B cell (primary cell): ENCODE results near the gene PTPN1. TPM values are rescaled to one million over a fixed set of nuclear protein-coding genes. Genes with fewer than 3 reads are reported as not detected.

Experiments used
- ATAC-seq: fragments of 200-7000 bp; cut with Tn5 transposase; one replicate; pipeline ENCODE4 v1.10.0; 2021; ENCODE audit warnings: low read depth, mild to moderate bottlenecking, moderate number of reproducible peaks, moderate library complexity
- CTCF ChIA-PET: fragments of 350-600 bp; sonication (Branson Sonifier 250); formaldehyde crosslinking; loops from one replicate; lab custom pipeline; 2021; ENCODE audit warnings: antibody characterized with exemption, inconsistent platforms; lab: Charles Lee
- POLR2A ChIA-PET: fragments of 350-600 bp; sonication (Branson Sonifier 250); formaldehyde crosslinking; loops from one replicate; lab custom pipeline; 2021; ENCODE audit warnings: antibody characterized with exemption; lab: Charles Lee
- DNase-seq: peaks from one replicate; pipeline ENCODE4 v3.0.0; 2013
- H2AFZ ChIP-seq: 2 replicates; pipeline ENCODE4 v1.6.1; 2012; ENCODE audit warnings: mild to moderate bottlenecking, low read depth, low read length; ENCODE audit not compliant: insufficient read depth, poor library complexity, severe bottlenecking
- H3K27ac ChIP-seq, 2 donors: 1 replicate in 1 of 2; 2 replicates in 1 of 2; pipeline ENCODE4 v1.5.1; 2012 to 2013; ENCODE audit warnings: low read length in 2 of 2, mild to moderate bottlenecking in 2 of 2, moderate library complexity in 1 of 2
- H3K27me3 ChIP-seq, 4 experiments: fragments of 200-600 bp in 1 of 4; sonication (generic) in 1 of 4; replicated peaks in 1 of 4; 1 replicate in 2 of 4; 2 replicates in 2 of 4; pipeline versions ENCODE4 v1.6.1 to v1.7.0; 2013 to 2016; ENCODE audit warnings: low read length in 3 of 4, mild to moderate bottlenecking in 2 of 4, mixed read lengths in 1 of 4, moderate library complexity in 1 of 4; ENCODE audit not compliant: insufficient read depth in 4 of 4, control insufficient read depth in 3 of 4; ENCODE audit errors: control extremely low read depth in 1 of 4
- H3K36me3 ChIP-seq, 2 experiments: replicated peaks in 1 of 2; 1 replicate in 1 of 2; 2 replicates in 1 of 2; pipeline versions ENCODE4 v1.6.1 to v1.7.1; 2013; ENCODE audit warnings: low read length in 1 of 2; ENCODE audit not compliant: insufficient read depth in 2 of 2, control insufficient read depth in 1 of 2; ENCODE audit errors: control extremely low read depth in 1 of 2, extremely low read depth in 1 of 2
- H3K4me1 ChIP-seq, 2 donors: fragments of 200-600 bp in 1 of 2; sonication (generic) in 1 of 2; 1 replicate in 1 of 2; 2 replicates in 1 of 2; pipeline versions ENCODE4 v1.5.1 to v1.6.1; 2013 to 2017; ENCODE audit warnings: low read length in 2 of 2; ENCODE audit not compliant: control insufficient read depth in 2 of 2, insufficient read depth in 2 of 2
- H3K4me2 ChIP-seq: replicated peaks from 2 replicates; pipeline ENCODE3; 2012; ENCODE audit warnings: mild to moderate bottlenecking, low read depth, low read length; ENCODE audit not compliant: poor library complexity, severe bottlenecking
- H3K4me3 ChIP-seq, 5 experiments: fragments of 200-600 bp in 1 of 5; sonication (generic) in 1 of 5; 1 replicate in 3 of 5; 2 replicates in 2 of 5; pipeline versions ENCODE4 v1.5.1 to v1.7.0; 2011 to 2016; ENCODE audit warnings: low read length in 4 of 5, mild to moderate bottlenecking in 4 of 5, low read depth in 2 of 5, control low read depth in 1 of 5, moderate library complexity in 1 of 5; ENCODE audit not compliant: insufficient read depth in 1 of 5; ENCODE audit errors: control extremely low read depth in 1 of 5, extremely low read depth in 1 of 5
- H3K79me2 ChIP-seq: fragments of 200-600 bp; sonication (generic); one replicate; pipeline ENCODE4 v1.6.0; 2016; ENCODE audit warnings: low read length; ENCODE audit not compliant: control insufficient read depth, insufficient read depth
- H3K9ac ChIP-seq: fragments of 200-600 bp; sonication (generic); 2 replicates; pipeline ENCODE4 v1.6.1; 2017; ENCODE audit warnings: mild to moderate bottlenecking, low read length, moderate library complexity
- H3K9me3 ChIP-seq, 3 donors: one replicate each; pipeline versions ENCODE4 v1.6.1 to v1.7.1; 2013; ENCODE audit warnings: low read length in 2 of 3; ENCODE audit not compliant: control insufficient read depth in 2 of 3, insufficient read depth in 1 of 3; ENCODE audit errors: control extremely low read depth in 1 of 3
- H4K20me1 ChIP-seq: 2 replicates; pipeline ENCODE4 v1.6.0; 2012; ENCODE audit warnings: mild to moderate bottlenecking, low read length; ENCODE audit not compliant: insufficient read depth, control insufficient read depth, poor library complexity, severe bottlenecking
- H3K27ac Mint-ChIP-seq: one replicate; pipeline ENCODE4 v1.8.0; 2021; ENCODE audit warnings: mixed read lengths
- H3K27me3 Mint-ChIP-seq: one replicate; pipeline ENCODE4 v1.8.0; 2021; ENCODE audit warnings: mixed read lengths
- H3K4me1 Mint-ChIP-seq: one replicate; pipeline ENCODE4 v1.8.0; 2021; ENCODE audit warnings: mixed read lengths
- H3K4me3 Mint-ChIP-seq: one replicate; pipeline ENCODE4 v1.8.0; 2021; ENCODE audit warnings: mixed read lengths
- H3K9me3 Mint-ChIP-seq: one replicate; pipeline ENCODE4 v1.8.0; 2022; ENCODE audit warnings: mixed read lengths; ENCODE audit not compliant: insufficient read depth
- EZH2 ChIP-seq: IDR thresholded peaks from 2 replicates; pipeline ENCODE4 v1.6.1; 2012; ENCODE audit warnings: borderline replicate concordance, low read depth, mild to moderate bottlenecking, moderate library complexity, low read length; ENCODE audit not compliant: insufficient read depth, poor library complexity, severe bottlenecking
- WGBS: methylation state at CpG from one replicate; pipeline ENCODE4 v1.1.5; 2013; ENCODE audit warnings: missing lambda C conversion rate; ENCODE audit not compliant: insufficient coverage; 5-methylcytosine and 5-hydroxymethylcytosine counted together
- intact Hi-C: fragments of 100-400 bp; cut with micrococcal nuclease; formaldehyde crosslinking; loops from one replicate; pipeline ENCODE4 v1.10.0; 2022
- polyA plus RNA-seq: library from polyadenylated mRNA; depleted of rRNA; stranded (reverse); fragments of >200 nt; gene quantifications from 2 replicates; pipeline ENCODE4 v1.2.3, GENCODE V29; 2012
- total RNA-seq, 2 donors: library from RNA; stranded (reverse); fragments of 120-200 nt in 1 of 2; gene quantifications; 1 replicate in 1 of 2; 2 replicates in 1 of 2; pipeline versions ENCODE4 v1.2.3 to v1.2.4, GENCODE V29; 2013 to 2022
- TF ChIP-seq, protein P1 (sequence below): fragments of 200-600 bp; IDR thresholded peaks from one replicate; pipeline ENCODE4 v1.8.0; 2022; ENCODE audit warnings: antibody characterized with exemption, mild to moderate bottlenecking

Gene PTPN1
- total and polyA plus RNA-seq, 2 donors (not counting 1 experiment from before 2014, with no cell fraction given): 77.4 to 134 TPM

DNA sequence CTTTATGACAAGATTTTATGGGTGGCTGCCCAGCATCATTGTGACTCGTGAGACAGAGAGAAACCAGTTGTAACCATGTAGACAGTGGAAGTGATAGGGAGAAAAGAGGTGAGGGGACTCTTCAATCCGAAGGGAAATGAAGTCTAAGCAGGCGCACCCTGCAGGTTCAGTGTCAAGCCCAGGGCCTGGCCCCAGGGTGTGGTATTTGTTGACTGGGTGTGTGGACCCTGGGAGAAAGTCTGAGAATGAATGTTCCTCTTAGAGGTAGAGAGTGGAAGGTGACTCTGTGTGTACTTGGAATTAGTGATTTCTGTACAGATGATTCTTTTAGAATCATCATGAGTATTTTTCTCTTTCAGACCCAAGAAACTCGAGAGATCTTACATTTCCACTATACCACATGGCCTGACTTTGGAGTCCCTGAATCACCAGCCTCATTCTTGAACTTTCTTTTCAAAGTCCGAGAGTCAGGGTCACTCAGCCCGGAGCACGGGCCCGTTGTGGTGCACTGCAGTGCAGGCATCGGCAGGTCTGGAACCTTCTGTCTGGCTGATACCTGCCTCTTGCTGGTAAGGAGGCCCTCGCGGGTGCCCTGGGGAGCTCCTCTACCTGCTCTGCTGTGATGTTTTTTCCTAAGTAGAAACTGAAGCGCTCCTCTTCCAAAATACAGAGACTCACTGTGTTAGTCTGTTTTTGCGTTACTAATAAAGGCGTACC is 68.0 kb downstream of the PTPN1 start:
- H3K4me1 Mint-ChIP-seq: peaks cover 47% of the 10 kb centered on the region
- ATAC-seq (no peak), DNase-seq (no peak)
- Histone ChIP-seq H4K20me1 (peaks cover 74% of the 10 kb centered on the region), H2AFZ (no peak overlapping the region), H3K4me1 (peaks cover 19 to 34% of the 10 kb centered on the region in 2 donors), H3K9ac (no peak overlapping the region), H3K27ac (no peak overlapping the region), H3K79me2 (peaks cover 55% of the 10 kb centered on the region), H3K4me2 (no peak overlapping the region), H3K36me3 (peaks cover 10 to 91% of the 10 kb centered on the region in 2 experiments), H3K4me3 (no peak overlapping the region), H3K9me3 (no peaks in the 10 kb centered on the region), H3K27me3 (no peaks in the 10 kb centered on the region)
- peak overlapping the region; percentile 64 for H3K27ac Mint-ChIP-seq
- H3K9me3 Mint-ChIP-seq: no peaks in the 10 kb centered on the region
- intact Hi-C loops: loop anchor here (5.0 kb wide), 1 partner anchor 36 kb away; no protein-coding TSS in a partner anchor
- POLR2A ChIA-PET: interaction anchor here (0.6 to 1.0 kb wide), 2 partner anchors 68 to 102 kb away, joined by 3 read pairs; partner anchors contain the start of gene PTPN1
- CTCF ChIA-PET: interaction anchor here (0.6 to 16.9 kb wide), 15 partner anchors 8 to 390 kb away, joined by 3 to 292 read pairs (median 13); partner anchors contain the start of gene PTPN1
- no peaks in the 10 kb centered on the region for H3K27me3 Mint-ChIP-seq
- no peak overlapping the region for H3K4me3 Mint-ChIP-seq
- 90% methylated on average over 9 of the region's 14 CpGs for WGBS
- TF ChIP-seq, protein P1, sequence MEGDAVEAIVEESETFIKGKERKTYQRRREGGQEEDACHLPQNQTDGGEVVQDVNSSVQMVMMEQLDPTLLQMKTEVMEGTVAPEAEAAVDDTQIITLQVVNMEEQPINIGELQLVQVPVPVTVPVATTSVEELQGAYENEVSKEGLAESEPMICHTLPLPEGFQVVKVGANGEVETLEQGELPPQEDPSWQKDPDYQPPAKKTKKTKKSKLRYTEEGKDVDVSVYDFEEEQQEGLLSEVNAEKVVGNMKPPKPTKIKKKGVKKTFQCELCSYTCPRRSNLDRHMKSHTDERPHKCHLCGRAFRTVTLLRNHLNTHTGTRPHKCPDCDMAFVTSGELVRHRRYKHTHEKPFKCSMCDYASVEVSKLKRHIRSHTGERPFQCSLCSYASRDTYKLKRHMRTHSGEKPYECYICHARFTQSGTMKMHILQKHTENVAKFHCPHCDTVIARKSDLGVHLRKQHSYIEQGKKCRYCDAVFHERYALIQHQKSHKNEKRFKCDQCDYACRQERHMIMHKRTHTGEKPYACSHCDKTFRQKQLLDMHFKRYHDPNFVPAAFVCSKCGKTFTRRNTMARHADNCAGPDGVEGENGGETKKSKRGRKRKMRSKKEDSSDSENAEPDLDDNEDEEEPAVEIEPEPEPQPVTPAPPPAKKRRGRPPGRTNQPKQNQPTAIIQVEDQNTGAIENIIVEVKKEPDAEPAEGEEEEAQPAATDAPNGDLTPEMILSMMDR: no peak
- TF ChIP-seq EZH2: no peak

DNA sequence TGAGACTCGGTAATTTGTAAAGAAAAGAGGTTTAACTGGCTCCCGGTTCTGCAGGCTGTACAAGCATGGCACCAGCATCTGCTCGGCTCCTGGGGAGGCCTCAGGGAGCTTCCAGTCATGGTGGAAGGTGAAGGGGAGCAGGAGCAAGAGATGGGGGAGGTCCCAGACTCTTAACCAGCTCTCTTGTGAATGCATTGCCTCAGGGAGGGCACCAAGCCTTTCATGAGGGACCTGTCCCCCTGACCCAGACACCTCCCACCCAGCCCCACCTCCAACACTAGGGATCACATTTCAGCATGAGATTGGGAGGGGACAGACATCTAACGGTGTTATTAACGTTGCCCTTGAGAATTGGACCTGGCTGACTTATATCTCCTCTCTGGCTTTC is 68.6 kb downstream of the PTPN1 start:
- no peaks in the 10 kb centered on the region for H3K27me3 Mint-ChIP-seq
- Histone ChIP-seq H3K9ac (no peak overlapping the region), H2AFZ (no peak overlapping the region), H3K79me2 (peaks cover 55% of the 10 kb centered on the region), H3K9me3 (no peaks in the 10 kb centered on the region), H3K4me3 (no peak overlapping the region), H3K4me2 (no peak overlapping the region), H4K20me1 (peaks cover 71% of the 10 kb centered on the region), H3K27me3 (no peaks in the 10 kb centered on the region), H3K4me1 (peaks cover 20 to 38% of the 10 kb centered on the region in 2 donors), H3K27ac (no peak overlapping the region), H3K36me3 (peaks cover 10 to 94% of the 10 kb centered on the region in 2 experiments)
- CTCF ChIA-PET: interaction anchor here (0.6 to 15.6 kb wide), 15 partner anchors 8 to 390 kb away, joined by 3 to 180 read pairs (median 10); partner anchors contain the start of gene PTPN1
- no peak for ATAC-seq
- no peak for DNase-seq
- POLR2A ChIA-PET: interaction anchor here (0.6 kb wide), 1 partner anchor 102 kb away, joined by 3 read pairs; no protein-coding TSS in a partner anchor
- 60% methylated on average over 3 of the region's 5 CpGs for WGBS
- intact Hi-C loops: loop anchor here (5.0 kb wide), 1 partner anchor 36 kb away; no protein-coding TSS in a partner anchor
- H3K27ac Mint-ChIP-seq: no peak overlapping the region
- no peak for TF ChIP-seq EZH2
- TF ChIP-seq, protein P1: no peak
- H3K4me1 Mint-ChIP-seq: peaks cover 48% of the 10 kb centered on the region
- H3K4me3 Mint-ChIP-seq: no peak overlapping the region
- no peaks in the 10 kb centered on the region for H3K9me3 Mint-ChIP-seq
